Ishikawa (cell line): ENCODE measurements around the gene LILRB5.
A peak's percentile ranks its signal among the peaks of the same experiment; 100 is the strongest.
"Not testable (repeated sequence)": the region's sequence is repeated elsewhere in the genome, so short reads cannot be mapped to it uniquely, and the experiment has no call there.

Experiments
- CEBPB ChIP-seq: IDR thresholded peaks from 2 replicates; pipeline ENCODE4 v1.6.1; 2012
- CREB1 ChIP-seq: IDR thresholded peaks from 2 replicates; pipeline ENCODE4 v1.6.1; 2012; ENCODE audit warnings: low read depth
- EGR1 ChIP-seq: IDR thresholded peaks from 2 replicates; pipeline ENCODE4 v1.6.1; 2012
- EP300 ChIP-seq: IDR thresholded peaks from 2 replicates; pipeline ENCODE4 v1.6.1; 2012; ENCODE audit warnings: borderline replicate concordance
- FOXM1 ChIP-seq: IDR thresholded peaks from 2 replicates; pipeline ENCODE4 v1.6.1; 2012; ENCODE audit warnings: low read depth, borderline replicate concordance
- MAX ChIP-seq: IDR thresholded peaks from 2 replicates; pipeline ENCODE4 v1.6.1; 2012
- NFIC ChIP-seq: IDR thresholded peaks from 2 replicates; pipeline ENCODE4 v1.6.1; 2012
- RAD21 ChIP-seq: IDR thresholded peaks from 2 replicates; pipeline ENCODE4 v1.6.1; 2012; ENCODE audit warnings: low read depth
- REST ChIP-seq: IDR thresholded peaks from 2 replicates; pipeline ENCODE4 v1.6.1; 2012; ENCODE audit warnings: low read depth, mild to moderate bottlenecking
- TAF1 ChIP-seq: IDR thresholded peaks from 2 replicates; pipeline ENCODE4 v1.6.1; 2012; ENCODE audit warnings: low read depth, mild to moderate bottlenecking
- TCF12 ChIP-seq: IDR thresholded peaks from 2 replicates; pipeline ENCODE4 v1.6.1; 2012; ENCODE audit warnings: low read depth
- TEAD4 ChIP-seq: IDR thresholded peaks from 2 replicates; pipeline ENCODE4 v1.6.1; 2012
- USF1 ChIP-seq: IDR thresholded peaks from 2 replicates; pipeline ENCODE4 v1.6.1; 2012
- YY1 ChIP-seq: IDR thresholded peaks from 2 replicates; pipeline ENCODE4 v1.6.1; 2012; ENCODE audit warnings: low read depth
- ZBTB7A ChIP-seq: IDR thresholded peaks from 2 replicates; pipeline ENCODE4 v1.6.1; 2012; ENCODE audit warnings: low read depth

Gene LILRB5

GRCh38 chr19:54245936-54246335 is 11.1 kb downstream of the LILRB5 start:
- TF ChIP-seq TEAD4, result no peak
- no peak for TF ChIP-seq CREB1
- TF ChIP-seq EGR1, result no peak
- no peak for TF ChIP-seq USF1
- no peak for TF ChIP-seq CEBPB
- TF ChIP-seq TAF1, result no peak
- no peak for TF ChIP-seq YY1
- no peak for TF ChIP-seq MAX
- TF ChIP-seq RAD21, result no peak
- TF ChIP-seq REST, result no peak
- TF ChIP-seq TCF12, result no peak
- TF ChIP-seq EP300, result no peak
- no peak for TF ChIP-seq NFIC
- no peak for TF ChIP-seq FOXM1
- no peak for TF ChIP-seq ZBTB7A

- TF ChIP-seq EP300, REST, YY1: not testable (repeated sequence)
Observed at GRCh38 chr19:54242646-54243045, 14.4 kb downstream of the LILRB5 start, which contains the start of gene LILRA6. TSS of gene LILRA6 (minus strand) at chr19:54242790.

- TF ChIP-seq FOXM1 (no peak), EP300 (no peak), REST (no peak), RAD21 (no peak), TCF12 (no peak), MAX (no peak), USF1 (no peak), NFIC (no peak), ZBTB7A (no peak)
Observed at GRCh38 chr19:54233941-54234340, 23.1 kb downstream of the LILRB5 start.

GRCh38 chr19:54231077-54231931 is 25.8 kb downstream of the LILRB5 start:
- TF ChIP-seq RAD21 (peak; percentile 76), TAF1 (no peak), MAX (no peak), YY1 (no peak), TEAD4 (peak; percentile 60), FOXM1 (no peak), NFIC (no peak)
